Measurements from ENCODE around the gene MACF1. TPM values are rescaled to one million over a fixed set of nuclear protein-coding genes. Genes with fewer than 3 reads are reported as not detected.

MACF1 gene
- total RNA-seq, 4 donors from 2014 or later, result 187 to 436 (median 261) TPM

DNA sequence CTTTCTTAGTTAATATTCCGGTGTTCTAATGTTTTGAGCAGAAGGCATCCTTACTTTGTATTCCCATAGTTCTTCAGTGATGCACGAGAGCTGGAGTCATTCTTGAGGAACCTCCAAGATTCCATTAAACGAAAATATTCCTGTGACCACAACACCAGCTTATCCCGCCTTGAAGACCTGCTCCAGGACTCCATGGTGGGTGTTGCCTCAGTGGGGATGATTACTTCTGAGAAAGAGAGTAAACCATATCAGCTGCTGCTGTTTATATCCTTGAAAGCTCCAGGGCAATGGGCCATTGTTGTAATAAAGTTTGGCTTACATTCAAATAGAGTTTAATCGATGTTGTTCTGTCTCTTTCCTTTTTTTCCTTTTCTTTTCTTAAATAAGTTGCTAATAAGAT is 93.1 kb downstream of the MACF1 start:
- Histone ChIP-seq H3K9me3 (no peaks in the 10 kb centered on the region), H3K36me3 (peaks cover 0 to 91% (median 0%) of the 10 kb centered on the region in 3 donors), H3K4me3 (no peak overlapping the region), H3K27me3 (no peaks in the 10 kb centered on the region), H3K4me1 (no peaks in the 10 kb centered on the region), H3K27ac (no peak overlapping the region)
- no peak for DNase-seq
- TF ChIP-seq POLR2A (IDR thresholded peaks at IDR 0.05), result no peak
- TF ChIP-seq, protein P1, sequence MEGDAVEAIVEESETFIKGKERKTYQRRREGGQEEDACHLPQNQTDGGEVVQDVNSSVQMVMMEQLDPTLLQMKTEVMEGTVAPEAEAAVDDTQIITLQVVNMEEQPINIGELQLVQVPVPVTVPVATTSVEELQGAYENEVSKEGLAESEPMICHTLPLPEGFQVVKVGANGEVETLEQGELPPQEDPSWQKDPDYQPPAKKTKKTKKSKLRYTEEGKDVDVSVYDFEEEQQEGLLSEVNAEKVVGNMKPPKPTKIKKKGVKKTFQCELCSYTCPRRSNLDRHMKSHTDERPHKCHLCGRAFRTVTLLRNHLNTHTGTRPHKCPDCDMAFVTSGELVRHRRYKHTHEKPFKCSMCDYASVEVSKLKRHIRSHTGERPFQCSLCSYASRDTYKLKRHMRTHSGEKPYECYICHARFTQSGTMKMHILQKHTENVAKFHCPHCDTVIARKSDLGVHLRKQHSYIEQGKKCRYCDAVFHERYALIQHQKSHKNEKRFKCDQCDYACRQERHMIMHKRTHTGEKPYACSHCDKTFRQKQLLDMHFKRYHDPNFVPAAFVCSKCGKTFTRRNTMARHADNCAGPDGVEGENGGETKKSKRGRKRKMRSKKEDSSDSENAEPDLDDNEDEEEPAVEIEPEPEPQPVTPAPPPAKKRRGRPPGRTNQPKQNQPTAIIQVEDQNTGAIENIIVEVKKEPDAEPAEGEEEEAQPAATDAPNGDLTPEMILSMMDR (IDR thresholded peaks at IDR 0.05), result no peak

- DNase-seq, result no peak
- no peaks in the 10 kb centered on the region for H3K9me3 ChIP-seq
- no peaks in the 10 kb centered on the region for H3K4me1 ChIP-seq
- peaks cover 0 to 79% (median 0%) of the 10 kb centered on the region in 3 donors for H3K36me3 ChIP-seq
- H3K4me3 ChIP-seq, result no peak overlapping the region
- no peaks in the 10 kb centered on the region for H3K27me3 ChIP-seq
- TF ChIP-seq, protein P1 (IDR thresholded peaks at IDR 0.05), result no peak
- no peak for TF ChIP-seq POLR2A (IDR thresholded peaks at IDR 0.05)
- no peak overlapping the region for H3K27ac ChIP-seq
These were observed 97.1 kb downstream of the MACF1 start for GRCh38 chr1:39301606-39302005.

DNA sequence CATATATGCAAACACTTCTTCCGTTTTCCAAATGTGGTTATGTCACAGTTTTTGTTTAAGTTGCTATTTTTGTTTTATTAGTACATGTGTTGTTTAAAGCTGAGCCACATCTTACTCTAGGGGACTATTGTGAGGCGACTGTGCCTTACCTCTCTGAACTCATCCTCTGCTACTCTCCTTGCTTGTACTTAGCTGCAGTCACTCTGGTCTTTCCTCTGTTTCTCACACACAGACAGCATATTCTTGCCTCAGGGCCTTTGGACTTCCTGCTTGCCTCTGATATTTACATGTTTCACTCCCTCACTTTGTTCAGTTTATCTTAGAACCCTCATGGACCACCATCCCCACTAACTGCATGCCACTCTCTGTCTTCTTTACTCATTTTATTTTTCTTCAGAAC is 101.1 kb downstream of the MACF1 start:
- Histone ChIP-seq H3K36me3 (peaks cover 0 to 60% (median 3%) of the 10 kb centered on the region in 3 donors), H3K4me3 (no peak overlapping the region), H3K4me1 (no peaks in the 10 kb centered on the region), H3K27me3 (no peaks in the 10 kb centered on the region), H3K9me3 (no peaks in the 10 kb centered on the region), H3K27ac (no peak overlapping the region)
- no peak for TF ChIP-seq POLR2A (IDR thresholded peaks at IDR 0.05)
- TF ChIP-seq, protein P1 (IDR thresholded peaks at IDR 0.05), result no peak
- DNase-seq, result no peak

GRCh38 chr1:39310015-39310414 is 105.5 kb downstream of the MACF1 start:
- no peak overlapping the region for H3K4me3 ChIP-seq
- no peak overlapping the region for H3K27ac ChIP-seq
- no peaks in the 10 kb centered on the region for H3K9me3 ChIP-seq
- H3K4me1 ChIP-seq, result no peaks in the 10 kb centered on the region
- no peak for TF ChIP-seq POLR2A (IDR thresholded peaks at IDR 0.05)
- TF ChIP-seq, protein P1 (IDR thresholded peaks at IDR 0.05), result no peak
- H3K27me3 ChIP-seq, result no peaks in the 10 kb centered on the region
- peaks cover 0 to 57% (median 3%) of the 10 kb centered on the region in 3 donors for H3K36me3 ChIP-seq
- DNase-seq, result no peak

DNA sequence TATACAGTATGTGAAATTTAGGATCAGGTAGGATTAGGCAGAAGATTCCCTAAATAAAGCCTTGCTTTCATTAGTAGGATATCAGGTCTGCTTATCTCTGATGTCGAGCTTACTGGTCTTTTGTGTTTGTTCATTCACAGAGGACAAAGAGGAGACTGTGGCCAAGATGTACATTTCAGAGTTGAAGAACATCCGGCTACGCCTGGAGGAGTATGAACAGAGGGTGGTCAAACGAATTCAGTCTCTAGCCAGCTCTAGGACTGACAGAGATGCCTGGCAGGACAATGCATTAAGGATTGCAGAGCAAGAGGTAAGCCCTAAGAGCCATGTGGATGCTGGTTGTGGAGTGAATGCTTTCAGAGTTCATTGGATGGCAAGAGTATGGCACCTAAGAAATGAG is 106.2 kb downstream of the MACF1 start:
- Histone ChIP-seq H3K27me3 (no peaks in the 10 kb centered on the region), H3K4me3 (no peak overlapping the region), H3K4me1 (no peaks in the 10 kb centered on the region), H3K27ac (no peak overlapping the region), H3K36me3 (peaks cover 0 to 59% (median 3%) of the 10 kb centered on the region in 3 donors), H3K9me3 (no peaks in the 10 kb centered on the region)
- TF ChIP-seq, protein P1 (IDR thresholded peaks at IDR 0.05), result no peak
- TF ChIP-seq POLR2A (IDR thresholded peaks at IDR 0.05), result no peak
- no peak for DNase-seq

DNA sequence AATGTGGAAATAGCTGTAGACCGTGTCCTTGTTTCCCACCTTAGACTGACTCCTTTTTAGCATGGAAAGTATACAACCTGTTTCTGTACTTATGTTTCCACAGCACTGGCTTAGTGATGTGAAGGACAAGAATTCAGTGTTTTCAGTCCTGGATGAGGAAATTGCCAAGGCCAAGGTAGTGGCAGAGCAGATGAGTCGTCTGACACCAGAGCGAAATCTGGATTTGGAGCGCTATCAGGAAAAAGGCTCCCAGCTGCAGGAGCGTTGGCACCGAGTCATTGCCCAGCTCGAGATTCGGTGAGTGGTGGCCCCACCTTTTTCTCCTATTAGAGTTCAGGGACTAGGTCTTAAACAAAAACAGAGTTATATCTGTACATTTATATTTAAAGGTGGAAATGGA is 112.6 kb downstream of the MACF1 start:
- TF ChIP-seq, protein P1 (IDR thresholded peaks at IDR 0.05), result no peak
- TF ChIP-seq POLR2A (IDR thresholded peaks at IDR 0.05), result no peak
- DNase-seq, result no peak
- H3K4me1 ChIP-seq, result no peaks in the 10 kb centered on the region
- no peak overlapping the region for H3K27ac ChIP-seq
- H3K27me3 ChIP-seq, result no peaks in the 10 kb centered on the region
- peaks cover 0 to 89% (median 0%) of the 10 kb centered on the region in 3 donors for H3K36me3 ChIP-seq
- no peaks in the 10 kb centered on the region for H3K9me3 ChIP-seq
- no peak overlapping the region for H3K4me3 ChIP-seq
